Ectodermal cell (in vitro differentiated cells): ENCODE measurements around the gene SSBP3.

ENCODE experiments used
- H3K27ac ChIP-seq: 2 replicates; pipeline ENCODE4 v1.7.0; 2013; ENCODE audit warnings: mild to moderate bottlenecking, low read depth, low read length; ENCODE audit not compliant: insufficient read depth, poor library complexity, severe bottlenecking
- H3K27me3 ChIP-seq: 2 replicates; pipeline ENCODE4 v1.7.0; 2013; ENCODE audit warnings: mild to moderate bottlenecking, low read length; ENCODE audit not compliant: insufficient read depth, control insufficient read depth, poor library complexity, severe bottlenecking
- H3K36me3 ChIP-seq: one replicate; pipeline ENCODE4 v1.7.0; 2013; ENCODE audit warnings: low read length; ENCODE audit not compliant: control insufficient read depth, insufficient read depth
- H3K4me1 ChIP-seq: one replicate; pipeline ENCODE4 v1.7.0; 2013; ENCODE audit warnings: low read length; ENCODE audit not compliant: control insufficient read depth, insufficient read depth
- H3K4me3 ChIP-seq: 2 replicates; pipeline ENCODE4 v1.7.0; 2013; ENCODE audit warnings: low read depth, low read length, control low read depth; ENCODE audit not compliant: insufficient read depth
- H3K9me3 ChIP-seq: 2 replicates; pipeline ENCODE4 v1.7.0; 2013; ENCODE audit warnings: mild to moderate bottlenecking, low read length, moderate library complexity; ENCODE audit not compliant: control insufficient read depth
- WGBS, 2 experiments: methylation state at CpG; one replicate each; pipeline ENCODE4 v1.1.7; 2013; ENCODE audit warnings: missing lambda C conversion rate in 2 of 2; 5-methylcytosine and 5-hydroxymethylcytosine counted together

Gene SSBP3

DNA sequence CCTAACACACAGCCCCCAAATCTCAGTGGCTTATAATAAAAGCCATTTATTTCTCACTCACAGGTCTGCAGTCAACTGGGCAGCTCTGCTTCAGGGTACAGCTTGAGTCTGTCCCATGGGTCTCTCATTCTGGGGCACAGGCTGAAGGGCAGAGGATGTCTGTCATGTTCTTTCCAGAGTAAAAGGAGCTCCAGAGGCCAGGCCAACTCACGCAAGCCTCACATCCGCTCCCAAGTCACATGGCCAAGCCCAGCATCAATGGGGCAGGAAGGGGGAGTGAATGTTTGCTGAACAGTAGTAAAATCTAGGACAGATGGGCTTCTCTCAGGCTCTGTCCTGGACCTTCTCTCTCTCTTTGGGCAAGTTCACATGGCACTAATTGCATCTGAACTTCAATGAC lies 7.1 kb upstream of the SSBP3 start:
- no peak overlapping the region for H3K27ac ChIP-seq

GRCh38 chr1:54410359-54410758 lies 4.2 kb upstream of the SSBP3 start:
- no peaks in the 10 kb centered on the region for H3K27me3 ChIP-seq
- H3K4me3 ChIP-seq: no peak overlapping the region
- H3K27ac ChIP-seq: no peak overlapping the region
- WGBS, 2 experiments: 89% methylated on average over 9 of the region's 9 CpGs
- no peaks in the 10 kb centered on the region for H3K9me3 ChIP-seq
- no peaks in the 10 kb centered on the region for H3K36me3 ChIP-seq
- H3K4me1 ChIP-seq: peaks cover 22% of the 10 kb centered on the region

More for the DNA sequence above, 7.1 kb upstream of the SSBP3 start:
- H3K36me3 ChIP-seq: no peaks in the 10 kb centered on the region
- H3K4me3 ChIP-seq: no peak overlapping the region
- 86 to 88% methylated on average over 2 of the region's 2 CpGs for WGBS, 2 experiments
- H3K4me1 ChIP-seq: peaks cover 17% of the 10 kb centered on the region
- H3K9me3 ChIP-seq: no peaks in the 10 kb centered on the region
- H3K27me3 ChIP-seq: no peaks in the 10 kb centered on the region

DNA sequence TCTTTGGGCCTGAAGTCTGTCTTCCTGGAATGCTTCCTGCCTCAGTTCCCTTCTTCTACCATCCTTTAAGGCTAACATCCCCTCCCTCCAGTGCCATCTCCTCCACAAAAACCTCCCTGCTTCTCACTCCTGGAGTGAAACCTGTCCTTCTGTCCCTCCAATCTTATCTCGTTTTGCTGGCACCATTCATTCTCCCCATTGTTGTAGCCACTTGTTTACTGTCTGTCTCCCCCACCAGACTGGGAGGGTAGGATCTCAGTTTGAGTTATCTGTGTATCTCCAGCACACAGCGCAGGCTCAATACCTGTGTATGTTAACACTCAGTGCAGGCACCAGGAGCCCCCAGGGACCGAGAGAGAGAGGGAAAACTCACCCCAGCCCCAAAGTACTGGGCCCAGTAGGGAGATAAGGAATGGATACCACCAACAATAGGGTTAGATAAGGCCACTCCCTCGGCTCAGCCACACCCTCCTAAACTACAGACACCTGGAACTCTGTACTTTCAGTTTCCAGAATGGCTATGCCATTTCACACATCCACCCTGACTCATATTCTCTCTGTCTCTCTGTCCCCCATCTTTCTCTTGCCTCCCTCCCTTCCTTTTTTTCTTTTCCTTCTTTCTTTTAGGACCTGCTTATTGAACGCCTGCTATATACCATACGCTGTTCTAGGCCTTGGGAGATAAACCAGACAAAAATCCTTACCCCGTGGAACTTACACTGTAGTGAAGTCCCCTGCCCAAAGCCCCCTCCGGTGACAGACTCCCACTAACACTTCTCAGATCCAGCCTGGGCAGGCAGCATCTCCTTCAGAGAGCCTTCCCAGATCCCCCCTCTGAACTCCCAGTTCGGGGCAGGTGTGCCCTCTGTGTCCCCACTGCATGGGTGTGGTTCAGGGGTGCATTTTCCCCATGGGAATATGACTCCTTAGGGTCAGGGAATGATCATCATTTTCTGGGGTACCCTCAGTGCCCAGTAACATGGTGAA lies 3.3 kb upstream of the SSBP3 start:
- Histone ChIP-seq H3K27ac (no peak overlapping the region), H3K36me3 (no peaks in the 10 kb centered on the region), H3K4me3 (no peak overlapping the region), H3K27me3 (no peaks in the 10 kb centered on the region), H3K9me3 (no peaks in the 10 kb centered on the region), H3K4me1 (peaks cover 23% of the 10 kb centered on the region)
- 79 to 82% methylated on average over 9 of the region's 9 CpGs for WGBS, 2 experiments

- Histone ChIP-seq H3K4me3 (peak overlapping the region; percentile 9), H3K4me1 (peaks cover 26% of the 10 kb centered on the region), H3K36me3 (no peaks in the 10 kb centered on the region), H3K9me3 (no peaks in the 10 kb centered on the region), H3K27ac (peak overlapping the region; percentile 89), H3K27me3 (no peaks in the 10 kb centered on the region)
- WGBS, 2 experiments: 50 to 57% methylated on average over 9 of the region's 9 CpGs
Observed at GRCh38 chr1:54408147-54409066, 2.2 kb upstream of the SSBP3 start.

GRCh38 chr1:54407404-54408146 lies 1.4 kb upstream of the SSBP3 start:
- Histone ChIP-seq H3K4me3 (peak overlapping the region; percentile 81), H3K9me3 (no peaks in the 10 kb centered on the region), H3K36me3 (no peaks in the 10 kb centered on the region), H3K4me1 (peaks cover 29% of the 10 kb centered on the region), H3K27ac (peak overlapping the region; percentile 95), H3K27me3 (no peaks in the 10 kb centered on the region)
- WGBS, 2 experiments: 3% methylated on average over 13 to 14 of the region's 15 CpGs

- Histone ChIP-seq H3K4me3 (peak overlapping the region; percentile 81), H3K36me3 (peaks cover 3% of the 10 kb centered on the region), H3K27me3 (no peaks in the 10 kb centered on the region), H3K4me1 (peaks cover 30% of the 10 kb centered on the region), H3K9me3 (no peaks in the 10 kb centered on the region), H3K27ac (peak overlapping the region; percentile 95)
- 1% methylated on average over 12 of the region's 12 CpGs for WGBS, 2 experiments
Observed at GRCh38 chr1:54407154-54407403, 885 bp upstream of the SSBP3 start.

GRCh38 chr1:54405898-54406293 lies 298 bp downstream of the SSBP3 start:
- H3K4me1 ChIP-seq: peaks cover 30% of the 10 kb centered on the region

DNA sequence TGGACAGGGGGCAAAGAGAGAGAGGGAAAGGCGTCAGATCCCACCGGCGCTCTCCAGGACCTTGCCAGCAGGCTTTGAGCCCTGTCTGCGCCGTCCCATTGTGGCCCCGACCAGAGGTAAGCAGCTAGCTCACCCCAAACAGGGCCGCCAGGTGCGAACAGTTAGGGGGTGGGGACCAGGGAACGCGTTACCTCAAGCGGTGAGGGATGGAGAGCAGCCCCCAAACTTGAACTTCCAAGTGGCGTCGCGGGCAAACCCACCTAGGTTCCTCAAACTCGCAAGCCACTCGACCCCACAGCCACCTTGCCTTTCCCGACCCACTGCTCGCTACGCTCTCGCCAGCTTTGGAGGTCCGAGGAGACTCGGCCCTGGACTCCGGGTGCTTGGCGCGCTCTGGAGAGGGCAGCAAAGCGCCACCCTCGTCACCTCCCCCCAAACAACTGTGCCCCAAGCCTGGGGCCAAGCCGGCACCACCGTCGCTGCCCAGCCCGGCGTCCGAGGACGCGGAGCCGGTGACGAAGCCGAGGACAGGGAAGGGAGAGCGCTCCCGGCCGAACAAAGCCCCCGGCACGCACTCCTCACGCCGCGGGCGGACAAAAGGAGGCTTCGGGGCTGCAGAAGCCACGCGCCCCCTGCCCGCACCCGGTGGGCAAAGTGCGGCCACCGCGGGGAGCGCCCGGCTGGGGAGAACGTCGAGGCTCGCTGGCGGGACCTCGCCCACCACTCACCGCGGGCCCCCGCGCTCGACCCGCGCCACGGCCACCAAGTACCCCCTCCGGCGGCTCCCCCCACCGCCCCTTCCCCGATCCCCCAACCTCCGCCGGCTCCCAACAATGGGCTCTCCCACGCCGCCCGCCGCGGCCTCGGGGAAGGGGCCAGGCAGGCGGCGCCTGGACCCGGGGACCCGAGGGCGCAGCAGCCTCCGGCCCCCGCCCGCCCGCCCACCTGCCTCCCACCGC lies 976 bp downstream of the SSBP3 start:
- no peak overlapping the region for H3K27ac ChIP-seq
- peak overlapping the region; percentile 79 for H3K4me3 ChIP-seq
- peaks cover 30% of the 10 kb centered on the region for H3K4me1 ChIP-seq
- H3K36me3 ChIP-seq: peaks cover 16% of the 10 kb centered on the region
- H3K9me3 ChIP-seq: no peaks in the 10 kb centered on the region
- WGBS, 2 experiments: 0% methylated on average over 92 of the region's 92 CpGs
- no peaks in the 10 kb centered on the region for H3K27me3 ChIP-seq

More at GRCh38 chr1:54405898-54406293, 298 bp downstream of the SSBP3 start:
- Histone ChIP-seq H3K9me3 (no peaks in the 10 kb centered on the region), H3K36me3 (peaks cover 15% of the 10 kb centered on the region), H3K4me3 (peak overlapping the region; percentile 79), H3K27me3 (no peaks in the 10 kb centered on the region), H3K27ac (no peak overlapping the region)
- WGBS, 2 experiments: 0% methylated on average over 57 of the region's 57 CpGs

GRCh38 chr1:54404263-54404662 lies 1.9 kb downstream of the SSBP3 start:
- H3K9me3 ChIP-seq: no peaks in the 10 kb centered on the region
- H3K36me3 ChIP-seq: peaks cover 22% of the 10 kb centered on the region
- peak overlapping the region; percentile 79 for H3K4me3 ChIP-seq
- H3K4me1 ChIP-seq: peaks cover 23% of the 10 kb centered on the region
- H3K27ac ChIP-seq: no peak overlapping the region
- H3K27me3 ChIP-seq: no peaks in the 10 kb centered on the region
- 23 to 27% methylated on average over 11 of the region's 11 CpGs for WGBS, 2 experiments
